GM12891 (cell line): ENCODE data around the gene CTDNEP1.

Experiments used
- POLR2A ChIP-seq: IDR thresholded peaks from 2 replicates; pipeline ENCODE4 v1.6.1; 2011; ENCODE audit warnings: low read depth, low read length, control low read depth
- POLR2AphosphoS5 ChIP-seq: IDR thresholded peaks from 2 replicates; pipeline ENCODE4 v1.6.1; 2011; ENCODE audit warnings: low read depth, low read length, control low read depth
- POU2F2 ChIP-seq: IDR thresholded peaks from 2 replicates; pipeline ENCODE4 v1.6.1; 2011; ENCODE audit warnings: low read depth, mild to moderate bottlenecking, control low read depth, low read length, moderate library complexity
- SPI1 ChIP-seq: IDR thresholded peaks from 2 replicates; pipeline ENCODE4 v1.6.1; 2011; ENCODE audit warnings: low read depth, low read length, control low read depth
- TAF1 ChIP-seq: IDR thresholded peaks from 2 replicates; pipeline ENCODE4 v1.6.1; 2011; ENCODE audit warnings: low read depth, low read length, control low read depth

- TF ChIP-seq POLR2AphosphoS5 = no peak
- TF ChIP-seq TAF1 = no peak
- TF ChIP-seq POLR2A = no peak
- no peak for TF ChIP-seq POU2F2
- no peak for TF ChIP-seq SPI1
Measured at GRCh38 chr17:7208027-7208571, 43.4 kb downstream of the CTDNEP1 start.
